ENCODE measurements around the gene SERINC5.

DNA sequence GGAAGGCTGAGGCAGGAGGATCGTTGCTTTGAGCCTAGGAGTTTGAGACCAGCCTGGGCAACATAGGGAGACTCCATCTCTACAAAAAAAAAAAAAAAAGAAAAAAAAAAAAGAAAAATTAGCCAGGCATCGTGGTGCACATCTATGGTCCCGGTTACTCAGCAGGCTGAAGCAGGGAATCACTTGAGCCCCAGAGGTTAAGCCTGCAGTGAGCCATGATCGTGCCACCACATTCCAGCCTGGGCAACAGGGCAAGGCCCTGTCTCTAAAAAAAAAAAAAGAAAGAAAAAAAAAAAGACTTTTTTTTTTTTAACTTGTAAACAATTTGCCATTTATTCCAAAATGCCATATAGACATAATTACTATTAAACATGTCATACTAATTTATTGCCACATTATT, 64.5 kb downstream of the SERINC5 start:
- TF ChIP-seq POLR2AphosphoS5 (IDR thresholded peaks at IDR 0.05; ENCODE audit: low read depth, low read length) (no peak), CTCF (IDR thresholded peaks at IDR 0.05) (no peak)
- TF ChIP-seq, protein P1, sequence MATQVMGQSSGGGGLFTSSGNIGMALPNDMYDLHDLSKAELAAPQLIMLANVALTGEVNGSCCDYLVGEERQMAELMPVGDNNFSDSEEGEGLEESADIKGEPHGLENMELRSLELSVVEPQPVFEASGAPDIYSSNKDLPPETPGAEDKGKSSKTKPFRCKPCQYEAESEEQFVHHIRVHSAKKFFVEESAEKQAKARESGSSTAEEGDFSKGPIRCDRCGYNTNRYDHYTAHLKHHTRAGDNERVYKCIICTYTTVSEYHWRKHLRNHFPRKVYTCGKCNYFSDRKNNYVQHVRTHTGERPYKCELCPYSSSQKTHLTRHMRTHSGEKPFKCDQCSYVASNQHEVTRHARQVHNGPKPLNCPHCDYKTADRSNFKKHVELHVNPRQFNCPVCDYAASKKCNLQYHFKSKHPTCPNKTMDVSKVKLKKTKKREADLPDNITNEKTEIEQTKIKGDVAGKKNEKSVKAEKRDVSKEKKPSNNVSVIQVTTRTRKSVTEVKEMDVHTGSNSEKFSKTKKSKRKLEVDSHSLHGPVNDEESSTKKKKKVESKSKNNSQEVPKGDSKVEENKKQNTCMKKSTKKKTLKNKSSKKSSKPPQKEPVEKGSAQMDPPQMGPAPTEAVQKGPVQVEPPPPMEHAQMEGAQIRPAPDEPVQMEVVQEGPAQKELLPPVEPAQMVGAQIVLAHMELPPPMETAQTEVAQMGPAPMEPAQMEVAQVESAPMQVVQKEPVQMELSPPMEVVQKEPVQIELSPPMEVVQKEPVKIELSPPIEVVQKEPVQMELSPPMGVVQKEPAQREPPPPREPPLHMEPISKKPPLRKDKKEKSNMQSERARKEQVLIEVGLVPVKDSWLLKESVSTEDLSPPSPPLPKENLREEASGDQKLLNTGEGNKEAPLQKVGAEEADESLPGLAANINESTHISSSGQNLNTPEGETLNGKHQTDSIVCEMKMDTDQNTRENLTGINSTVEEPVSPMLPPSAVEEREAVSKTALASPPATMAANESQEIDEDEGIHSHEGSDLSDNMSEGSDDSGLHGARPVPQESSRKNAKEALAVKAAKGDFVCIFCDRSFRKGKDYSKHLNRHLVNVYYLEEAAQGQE (IDR thresholded peaks at IDR 0.05; ENCODE audit: insufficient read depth in 1 of 2, low read depth in 2 of 2, low read length in 1 of 2): no peak

Data from Panc1 (cell line).